NCI-H446 (cell line): Measurements from ENCODE around the gene MXD4.

Source experiments
- DNase-seq, 2 experiments: peaks; one replicate each; lab custom pipeline; 2025; lab: John Stamatoyannopoulos, UW

Gene MXD4, protein sequence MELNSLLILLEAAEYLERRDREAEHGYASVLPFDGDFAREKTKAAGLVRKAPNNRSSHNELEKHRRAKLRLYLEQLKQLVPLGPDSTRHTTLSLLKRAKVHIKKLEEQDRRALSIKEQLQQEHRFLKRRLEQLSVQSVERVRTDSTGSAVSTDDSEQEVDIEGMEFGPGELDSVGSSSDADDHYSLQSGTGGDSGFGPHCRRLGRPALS

DNA sequence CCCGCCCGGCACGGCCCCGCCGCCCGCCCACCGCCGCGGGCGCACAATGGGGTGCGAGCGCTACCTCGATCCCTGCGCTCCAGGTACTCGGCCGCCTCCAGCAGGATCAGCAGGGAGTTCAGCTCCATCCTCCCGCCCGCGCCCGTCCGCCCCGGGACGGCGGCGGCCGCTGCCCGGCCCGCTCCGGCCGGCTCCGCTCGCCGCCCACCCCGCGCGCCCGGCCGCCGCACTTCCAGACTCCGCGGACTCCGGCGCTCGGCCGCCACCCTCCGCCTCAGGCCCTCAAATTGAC, at the start of gene MXD4:
MXD4 (minus strand) TSS at position 257 of the 292 bp plus-strand sequence; CDS start at position 128, 129 bp downstream.
- no peak for DNase-seq

DNA sequence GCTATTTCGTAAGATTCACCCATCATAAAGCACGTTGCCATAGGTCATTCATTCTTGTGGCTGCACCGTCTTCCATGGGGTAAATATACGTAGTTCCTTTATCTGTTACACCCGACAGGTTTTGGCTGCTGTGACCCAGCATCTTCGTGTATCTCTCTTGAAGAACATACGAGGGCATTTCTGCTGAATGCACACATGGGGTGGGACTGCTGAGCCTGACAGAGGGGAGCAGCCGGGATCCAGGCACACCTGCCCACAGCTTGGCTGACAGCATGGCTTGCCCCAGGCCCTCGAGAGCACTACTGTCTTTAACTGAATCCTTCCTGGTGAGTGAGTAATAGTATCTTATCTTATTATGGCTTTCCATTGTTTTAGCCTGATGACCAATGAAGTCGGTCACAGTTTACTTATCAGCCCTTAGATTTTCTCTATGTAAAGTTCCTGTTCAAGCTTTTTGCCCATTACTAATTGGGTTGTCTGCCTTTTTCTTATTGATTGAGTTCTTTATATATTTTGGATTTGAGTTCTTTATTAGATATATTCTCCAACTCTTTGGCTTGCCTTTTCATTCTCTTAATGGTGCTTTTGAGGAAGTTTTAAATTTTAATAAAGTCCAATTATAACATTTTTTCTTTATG, 45.0 kb upstream of the MXD4 start:
- no peak for DNase-seq

DNA sequence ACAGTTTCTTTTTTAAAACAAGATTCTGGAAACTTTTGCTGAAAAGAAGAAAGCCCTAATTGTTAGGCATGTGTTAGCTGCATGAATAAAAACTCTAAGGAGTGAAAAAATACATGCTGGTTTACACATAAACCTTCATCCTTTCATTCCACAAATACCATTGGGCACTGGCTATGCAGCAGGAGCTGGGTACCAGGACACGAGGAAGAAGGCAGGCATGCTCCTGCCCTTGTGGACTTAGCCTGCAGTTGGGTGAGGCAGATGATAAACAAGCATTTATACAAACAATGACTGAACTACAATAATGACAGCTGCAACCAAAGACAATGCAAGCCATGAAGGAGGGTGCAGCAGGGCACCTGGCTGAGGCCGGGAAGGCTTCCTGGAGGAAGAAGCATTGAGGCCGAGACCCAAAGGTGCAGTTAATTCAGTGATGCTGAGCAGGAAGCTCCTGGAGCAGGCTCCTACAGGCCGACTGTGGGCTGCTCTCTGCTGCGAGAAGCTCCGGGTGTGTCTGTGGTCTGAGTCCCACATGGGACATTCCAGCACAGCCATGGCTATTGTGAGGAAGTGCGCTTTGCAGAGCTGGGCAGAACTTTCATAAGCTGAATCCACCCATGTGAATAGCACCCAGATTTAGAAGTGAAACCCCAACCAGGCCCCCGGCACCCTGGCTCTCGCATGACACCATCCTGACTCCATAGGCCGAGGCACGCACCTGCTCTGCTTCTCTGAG, 44.0 kb upstream of the MXD4 start:
- DNase-seq: no peak

DNA sequence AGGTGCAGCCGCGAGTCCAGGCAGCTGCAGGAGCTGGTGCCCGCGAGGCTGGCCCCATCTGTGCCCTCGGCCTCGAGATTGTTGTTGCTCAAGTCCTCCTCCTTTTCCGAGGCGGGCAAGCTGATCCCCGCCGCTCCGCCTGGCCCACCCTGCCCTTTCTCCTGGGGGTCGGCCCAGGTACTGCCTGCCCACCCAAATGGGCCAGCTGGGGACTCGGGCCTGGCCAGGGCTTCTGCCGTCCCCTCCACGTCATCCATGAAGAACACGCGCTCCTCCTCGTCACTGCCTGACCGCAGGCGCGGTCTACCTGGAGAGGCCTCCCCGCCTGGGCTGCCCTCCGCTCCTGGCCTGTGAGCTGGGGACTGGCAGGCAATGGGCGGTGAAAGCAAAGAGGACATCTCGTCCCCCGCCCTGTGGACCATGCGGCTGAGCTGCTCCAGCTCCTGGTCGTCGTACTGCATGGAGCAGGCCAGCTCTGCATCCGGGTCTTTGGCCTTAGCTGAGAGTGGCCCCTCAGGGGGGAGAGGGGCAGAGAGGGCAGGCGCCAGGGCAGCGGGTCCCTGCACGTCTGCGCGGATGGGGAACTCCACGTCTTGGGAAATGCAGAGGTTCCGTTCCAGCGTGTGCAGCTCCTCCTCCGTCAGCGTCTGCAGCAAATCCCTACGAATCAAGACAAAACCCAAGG, 43.1 kb upstream of the MXD4 start:
- DNase-seq: no peak

DNA sequence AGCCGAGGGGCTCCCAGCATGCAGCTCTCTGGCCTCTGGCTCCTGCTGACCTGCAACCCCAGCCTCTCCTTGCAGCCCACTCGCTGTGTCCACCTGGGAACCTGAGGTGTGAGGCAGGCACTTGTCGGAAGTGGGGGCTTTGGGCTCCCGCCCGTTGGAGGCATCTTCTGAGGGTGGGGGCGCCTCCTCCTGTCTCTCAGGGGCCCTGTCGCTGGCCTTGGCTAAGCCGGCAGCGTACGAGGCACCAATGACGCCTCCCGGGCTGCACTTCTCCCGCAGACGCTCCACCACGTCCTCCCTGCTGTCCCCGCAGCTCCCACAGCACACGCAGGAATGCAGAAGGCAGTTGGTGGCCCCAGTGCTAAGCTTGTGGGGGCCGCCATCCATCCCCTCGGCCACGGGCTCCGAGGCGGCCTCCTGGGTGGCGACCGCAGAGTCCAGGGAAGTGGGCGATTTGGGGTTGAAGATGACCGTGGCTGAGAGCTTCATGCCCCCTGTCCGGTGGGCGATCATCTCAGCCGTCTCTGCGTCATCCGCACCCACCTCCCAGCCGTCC, 42.5 kb upstream of the MXD4 start:
- no peak for DNase-seq

DNA sequence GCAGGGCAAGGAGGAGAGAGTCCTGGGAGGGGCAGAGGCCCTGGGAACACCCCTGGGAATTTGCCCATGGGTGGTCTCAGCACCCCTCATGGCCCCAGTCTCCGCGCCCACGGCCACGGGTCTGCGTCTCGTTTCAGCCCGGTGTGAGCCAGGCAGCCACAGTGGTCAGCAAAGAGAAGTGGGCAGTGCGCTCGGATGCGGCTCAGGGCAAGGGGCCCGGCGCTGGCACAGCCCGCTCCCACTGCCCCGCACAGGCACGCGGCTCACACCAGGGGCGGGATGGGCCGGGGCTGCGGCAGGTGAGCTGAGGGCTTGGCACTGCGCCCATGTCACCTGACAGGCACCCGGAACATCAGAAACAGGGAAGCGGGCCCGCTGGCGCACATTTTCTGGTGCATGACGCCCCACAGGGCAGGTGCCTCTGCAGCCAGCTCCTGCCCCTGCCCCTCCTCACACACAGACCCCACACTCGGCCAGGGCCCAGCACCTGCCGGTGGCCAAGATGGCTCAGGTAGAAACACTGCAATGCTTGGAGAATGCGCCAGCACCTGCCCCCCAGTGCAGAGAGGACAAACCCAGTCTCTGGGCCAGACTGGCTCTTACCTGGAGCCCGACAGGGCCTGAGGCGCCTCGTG, 41.9 kb upstream of the MXD4 start:
- DNase-seq: no peak

DNA sequence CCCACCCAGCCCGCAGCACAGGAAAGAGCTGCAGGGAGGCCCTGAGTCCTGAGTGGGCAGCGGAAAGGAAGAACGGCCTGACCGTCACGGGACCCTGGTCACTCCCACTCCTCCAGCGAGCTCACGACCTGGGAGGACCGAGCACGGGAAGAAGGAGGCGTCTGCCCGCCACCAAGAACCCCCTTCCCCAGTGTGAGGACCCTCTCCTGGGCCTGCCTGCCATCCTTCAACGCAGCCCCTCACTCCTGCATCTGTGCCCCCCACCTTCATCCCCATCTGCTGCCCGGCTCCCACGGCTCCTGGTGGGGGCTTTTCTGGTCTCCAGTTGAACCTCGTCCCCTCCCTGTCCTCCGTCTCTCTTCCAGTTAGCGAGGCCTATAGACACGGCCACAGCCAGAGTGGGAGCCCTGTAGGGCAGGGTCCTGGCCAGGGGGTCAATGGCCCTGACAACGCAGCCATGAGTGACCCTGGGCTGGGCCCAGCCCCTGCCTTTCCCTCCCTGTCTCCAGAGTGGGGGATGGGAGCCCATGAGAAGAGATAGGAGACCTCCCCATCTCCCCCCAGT, 41.3 kb upstream of the MXD4 start:
- DNase-seq: no peak

DNA sequence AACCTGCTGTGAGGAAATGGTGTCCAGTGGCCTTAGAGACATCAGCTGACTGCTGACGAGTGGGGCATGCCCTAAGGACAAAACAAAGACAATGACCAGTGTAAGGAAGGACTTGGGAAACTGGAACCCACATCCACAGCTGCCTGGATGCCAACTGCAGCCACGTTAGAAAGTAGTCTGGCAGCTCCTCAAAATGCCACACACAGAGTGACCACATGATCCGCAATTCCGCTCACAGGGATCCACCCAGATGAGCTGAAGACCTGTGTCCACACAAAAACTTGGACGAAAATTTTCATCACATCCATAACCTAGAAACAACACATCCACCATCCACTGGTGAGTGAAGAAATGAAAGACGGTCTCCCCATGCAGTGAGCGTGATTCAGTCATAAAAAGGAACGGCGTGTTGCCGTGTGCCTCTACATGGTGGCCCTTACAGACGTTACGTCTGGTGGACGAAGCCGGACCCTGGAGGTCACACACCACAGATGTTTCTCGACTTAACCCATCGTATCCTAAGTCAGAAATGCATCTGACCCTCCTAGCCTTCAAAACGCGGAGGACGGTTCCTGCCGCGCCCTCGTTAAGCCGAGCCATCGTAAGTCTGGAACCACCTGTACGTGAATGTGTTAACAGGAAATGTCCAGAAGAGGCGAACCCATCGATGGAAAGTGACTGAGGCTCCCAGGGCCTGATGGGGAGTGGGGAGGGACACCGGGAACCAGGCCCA, 40.6 kb upstream of the MXD4 start:
- no peak for DNase-seq

DNA sequence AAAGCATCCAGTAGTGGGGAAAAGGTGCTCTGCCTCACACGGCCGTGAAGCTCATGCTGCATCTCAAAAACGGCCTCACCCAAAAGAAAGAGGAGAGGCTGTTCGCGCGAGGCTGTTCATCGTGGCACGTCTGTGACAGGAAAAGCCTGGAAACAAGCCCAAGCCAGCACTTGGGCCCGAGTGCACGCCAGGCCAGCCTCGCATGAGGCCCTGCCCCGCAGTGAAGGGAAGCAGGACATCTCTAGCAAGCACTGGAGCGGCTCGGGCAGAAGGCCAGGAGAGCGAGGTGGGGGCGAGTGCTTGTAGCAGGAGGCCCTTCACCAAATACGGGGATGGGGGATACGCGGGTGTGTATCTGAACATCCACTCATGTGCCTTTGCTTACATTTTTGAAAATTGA, 39.9 kb upstream of the MXD4 start:
- DNase-seq: no peak

DNA sequence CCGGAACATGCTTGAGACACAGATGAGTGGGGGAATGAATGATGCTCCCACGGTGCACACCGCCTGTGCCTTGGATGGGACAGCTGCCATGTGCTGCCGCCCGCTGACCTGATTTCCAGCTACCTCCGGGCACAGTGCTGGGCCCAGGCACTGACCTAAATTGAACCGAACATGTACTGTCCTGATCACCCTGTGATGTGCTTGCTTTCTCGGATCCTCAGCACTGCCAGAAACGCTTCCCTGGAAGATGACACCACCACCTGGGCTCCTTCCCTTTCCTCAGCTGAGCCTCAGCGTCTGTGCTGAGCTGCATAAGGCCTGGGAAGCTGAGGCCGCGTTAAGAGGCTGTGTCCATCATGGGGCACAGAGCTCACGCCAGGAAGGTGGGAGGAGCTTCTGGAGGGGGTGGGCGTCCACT, 39.3 kb upstream of the MXD4 start:
- no peak for DNase-seq

DNA sequence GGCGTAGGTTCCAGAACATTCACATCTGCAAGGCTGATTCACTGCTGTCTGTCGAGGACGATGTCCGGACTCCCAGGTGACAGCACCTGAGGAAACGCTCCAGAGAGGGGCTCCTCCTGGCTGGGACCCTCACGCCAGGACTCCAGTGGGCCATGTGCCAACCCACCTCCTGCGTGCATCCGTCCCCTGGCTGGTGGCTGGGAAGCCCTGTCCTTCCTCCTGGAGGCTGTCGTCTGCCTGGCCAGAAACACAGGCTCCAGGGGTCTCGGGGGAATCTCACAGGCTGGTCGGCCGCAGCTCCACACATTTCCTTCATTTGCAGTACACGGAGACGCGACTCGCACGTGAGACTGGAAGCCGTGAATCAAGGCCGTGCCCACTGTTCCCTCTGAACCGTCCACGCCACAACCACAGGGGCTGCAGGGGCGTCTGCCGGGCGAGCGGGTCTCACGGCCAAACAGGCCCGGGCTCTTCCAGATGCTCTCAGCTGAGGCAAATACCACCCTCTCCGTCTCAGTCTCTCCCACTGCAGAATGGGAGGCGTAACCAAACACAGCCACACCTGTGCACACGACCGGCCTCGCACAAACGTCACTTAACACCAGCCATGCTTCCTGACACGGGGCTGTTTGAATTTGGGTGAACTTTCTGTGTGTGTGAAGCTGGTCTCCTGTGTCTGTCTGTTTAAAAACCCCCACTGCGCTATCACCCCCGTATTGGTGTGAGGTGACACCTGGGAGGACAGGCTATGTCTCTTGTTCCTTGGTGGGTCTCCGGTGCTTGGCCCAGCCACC, 38.7 kb upstream of the MXD4 start:
- DNase-seq: no peak

DNA sequence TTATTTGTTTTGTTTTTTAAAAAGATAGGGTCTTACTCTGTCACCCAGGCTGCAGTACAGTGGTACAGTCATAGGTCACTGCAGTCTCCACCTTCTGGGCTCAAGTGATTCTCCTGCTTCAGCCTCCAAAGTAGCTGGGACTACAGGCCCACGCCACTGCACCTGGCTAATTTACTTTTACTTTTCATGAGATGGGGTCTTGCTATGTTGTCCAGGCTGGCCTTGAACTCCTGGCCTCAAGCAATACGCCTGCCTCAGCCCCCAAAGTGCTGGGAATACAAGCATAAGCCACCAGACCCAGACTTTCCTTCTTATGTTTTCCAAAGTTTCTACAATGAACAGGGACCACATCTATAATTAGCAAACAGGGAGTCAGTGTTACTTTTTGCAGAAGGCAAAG, 37.9 kb upstream of the MXD4 start:
- no peak for DNase-seq

DNA sequence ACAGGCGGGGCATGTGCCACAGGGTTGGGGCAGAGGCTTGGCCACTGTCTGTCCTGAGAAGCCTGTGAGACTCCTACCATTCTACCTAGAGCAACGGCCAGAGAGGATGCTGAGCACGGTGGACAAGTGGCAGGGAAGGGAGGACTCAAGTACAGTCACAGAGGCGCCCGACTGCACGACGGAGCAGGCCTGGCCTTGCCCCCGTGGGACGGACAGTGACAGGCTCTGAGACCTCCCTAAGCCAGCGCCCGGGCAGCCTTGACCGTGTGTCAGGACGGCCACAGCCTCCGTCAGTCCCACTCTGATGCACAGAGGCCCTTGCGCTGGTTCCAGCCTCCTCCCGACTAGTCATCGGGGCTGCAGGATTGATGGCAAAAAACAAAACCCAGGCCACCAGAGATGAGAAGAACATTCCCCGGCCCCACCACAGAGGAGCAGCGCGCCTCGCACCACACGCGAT, 36.7 kb upstream of the MXD4 start:
- no peak for DNase-seq

DNA sequence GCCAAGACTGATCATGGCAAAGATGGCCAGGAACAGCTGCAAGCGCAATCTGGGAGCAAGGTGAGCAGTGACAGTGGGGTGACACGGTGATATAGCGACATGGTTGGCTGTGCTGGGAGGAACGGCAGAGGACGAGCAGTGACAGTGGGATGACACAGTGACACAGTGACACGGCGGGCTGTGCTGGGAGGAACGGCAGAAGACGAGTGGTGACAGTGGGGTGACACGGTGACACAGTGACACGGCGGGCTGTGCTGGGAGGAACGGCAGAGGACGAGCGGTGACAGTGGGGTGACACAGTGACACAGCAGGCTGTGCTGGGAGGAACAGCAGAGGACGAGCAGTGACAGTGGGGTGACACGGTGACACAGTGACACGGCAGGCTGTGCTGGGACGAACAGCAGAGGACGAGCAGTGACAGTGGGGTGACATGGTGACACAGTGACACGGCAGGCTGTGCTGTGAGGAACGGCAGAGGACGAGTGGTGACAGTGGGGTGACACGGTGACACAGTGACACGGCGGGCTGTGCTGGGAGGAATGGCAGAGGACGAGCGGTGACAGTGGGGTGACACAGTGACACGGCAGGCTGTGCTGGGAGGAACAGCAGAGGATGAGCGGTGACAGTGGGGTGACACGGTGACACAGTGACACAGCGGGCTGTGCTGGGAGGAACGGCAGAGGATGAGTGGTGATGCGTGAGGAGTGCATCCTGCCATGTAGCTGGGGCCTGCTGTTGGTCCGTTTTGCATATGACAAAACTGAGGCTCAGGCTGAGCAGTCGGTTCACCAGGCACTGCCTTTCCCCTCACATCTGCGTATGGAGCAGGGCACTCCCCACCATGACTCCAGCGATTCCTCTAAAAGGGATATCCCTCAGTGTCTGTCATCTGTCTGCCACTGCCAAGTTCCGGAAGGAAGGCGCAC, 36.0 kb upstream of the MXD4 start:
- no peak for DNase-seq

DNA sequence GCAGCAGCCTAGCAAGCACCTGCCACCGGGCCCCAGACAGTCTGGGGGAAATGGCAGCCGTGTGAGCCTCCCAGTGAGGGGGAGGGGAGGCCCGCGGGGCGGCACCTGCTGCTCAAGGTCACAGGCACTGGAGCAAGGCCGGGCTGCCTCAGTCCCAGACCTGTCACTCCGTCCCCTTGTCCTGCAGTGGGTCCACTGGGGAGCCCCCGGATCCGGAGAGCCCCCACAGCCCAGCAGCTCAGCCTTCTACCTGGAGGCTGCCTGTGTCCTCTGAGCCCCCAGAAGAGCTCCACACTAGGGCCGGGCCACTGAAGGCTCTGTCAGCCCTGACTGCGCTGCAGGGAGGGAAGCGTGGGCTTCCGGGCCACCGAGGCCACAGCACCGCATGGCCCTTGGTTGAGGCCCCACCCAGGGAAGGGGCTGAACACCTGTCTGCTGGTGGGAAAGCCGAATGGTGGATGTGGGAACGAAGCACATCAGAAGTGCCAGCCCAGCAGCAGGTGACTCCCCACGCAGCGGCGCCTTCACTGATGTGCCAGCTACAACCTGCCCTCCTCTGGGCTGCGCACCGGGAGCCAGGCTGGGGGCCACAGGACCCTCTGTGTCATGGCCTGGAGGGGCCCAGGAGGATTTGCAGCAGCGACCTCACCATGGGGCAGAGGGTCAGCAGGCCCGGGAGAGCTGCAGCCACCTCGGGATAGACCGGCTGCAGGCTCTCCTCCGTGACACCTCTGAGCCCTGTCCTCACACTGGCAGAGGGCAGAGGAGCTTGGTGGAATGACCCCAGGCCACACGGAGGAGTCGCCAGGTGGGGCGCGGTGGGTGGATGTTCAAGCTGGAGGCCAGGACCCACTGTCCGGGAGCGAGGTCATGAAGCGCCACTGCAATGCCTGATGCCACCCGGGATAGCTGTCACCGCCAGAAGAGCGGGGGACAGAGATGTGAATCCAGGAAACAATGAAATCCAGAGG, 35.0 kb upstream of the MXD4 start:
- no peak for DNase-seq

DNA sequence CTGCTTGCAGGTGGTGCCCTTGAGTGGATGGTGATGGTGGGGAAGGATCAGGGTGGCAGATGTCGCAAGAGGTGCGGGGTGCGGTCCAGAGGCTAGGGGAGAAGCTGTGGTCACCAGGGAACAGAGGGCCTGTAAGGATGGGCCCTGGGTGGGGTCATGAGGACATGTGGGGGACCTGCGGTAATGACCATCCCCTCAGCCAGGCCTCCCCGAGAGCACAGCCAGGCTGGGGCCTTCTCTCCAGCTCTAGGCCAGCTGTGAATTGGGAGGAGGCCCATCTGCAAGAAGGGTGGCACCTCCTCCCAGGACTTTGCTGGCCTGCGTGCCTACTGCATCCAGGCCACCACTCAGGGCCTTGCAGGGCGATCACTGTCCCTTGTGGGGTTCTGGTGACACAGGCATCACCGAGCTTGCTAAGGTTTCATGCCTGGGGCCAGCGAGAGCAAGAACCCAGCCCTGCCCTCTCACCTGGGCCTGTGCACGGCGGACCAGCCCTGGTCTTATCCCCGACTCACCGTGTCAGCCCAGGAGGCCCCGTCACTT, 34.1 kb upstream of the MXD4 start:
- DNase-seq: no peak

DNA sequence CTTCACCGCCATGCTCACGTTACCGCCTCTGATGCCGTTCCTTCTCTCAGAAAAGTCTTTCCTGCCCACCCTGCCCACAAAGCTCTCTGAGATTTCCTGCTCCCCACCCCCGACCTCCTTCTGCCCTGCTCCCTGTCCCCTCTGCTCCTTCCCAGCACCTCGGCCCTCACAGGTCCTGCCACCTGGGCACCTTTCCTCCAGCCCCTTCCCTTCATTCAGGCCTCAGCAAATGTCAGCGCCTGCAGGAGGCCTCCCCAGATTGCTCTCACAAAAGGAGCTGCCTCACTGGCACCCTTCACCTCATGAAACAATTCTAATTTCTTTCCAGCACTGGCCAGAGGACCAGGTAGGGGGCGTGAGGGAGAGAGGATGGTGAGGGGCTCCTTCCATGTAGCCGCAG, 33.6 kb upstream of the MXD4 start:
- no peak for DNase-seq

DNA sequence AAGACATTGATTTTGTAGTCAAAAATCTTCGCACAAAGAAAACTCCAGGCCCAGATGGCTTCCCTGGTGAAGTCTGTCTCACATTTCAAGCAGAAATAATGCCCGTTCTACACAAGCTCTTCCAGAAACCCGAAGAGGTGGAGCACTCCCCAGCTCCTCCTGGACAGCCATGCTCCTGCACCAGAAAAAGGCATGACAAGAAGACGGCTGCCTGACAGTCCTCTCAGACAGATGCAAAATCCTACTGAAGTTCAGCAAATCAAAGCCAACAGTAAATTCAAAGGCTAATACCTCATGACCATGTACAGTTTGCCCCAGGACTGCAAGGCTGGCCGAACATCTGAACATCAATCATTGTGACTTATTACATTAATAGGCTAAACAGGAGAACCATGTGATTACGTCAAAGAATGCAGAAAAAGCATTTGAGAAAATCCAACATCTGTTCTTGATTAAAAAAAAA, 30.8 kb upstream of the MXD4 start:
- DNase-seq: no peak
